Stimulated activated naive CD8-positive, alpha-beta T cell treated with anti-CD3 and anti-CD28 coated beads, Interleukin-15, Interleukin-2, amounts not matched to agents 100 U/mL and 50 U/mL, for 24 hours (primary cell): ENCODE data around the gene NFAM1.
A peak's percentile ranks its signal among the peaks of the same experiment; 100 is the strongest.

ENCODE experiments used
- ATAC-seq: fragments of 150-1000 bp; cut with Tn5 transposase; one replicate; pipeline ENCODE4 v1.10.0; 2021
- DNase-seq: peaks from one replicate; pipeline ENCODE4 v3.0.0; 2021

NFAM1 gene

DNA sequence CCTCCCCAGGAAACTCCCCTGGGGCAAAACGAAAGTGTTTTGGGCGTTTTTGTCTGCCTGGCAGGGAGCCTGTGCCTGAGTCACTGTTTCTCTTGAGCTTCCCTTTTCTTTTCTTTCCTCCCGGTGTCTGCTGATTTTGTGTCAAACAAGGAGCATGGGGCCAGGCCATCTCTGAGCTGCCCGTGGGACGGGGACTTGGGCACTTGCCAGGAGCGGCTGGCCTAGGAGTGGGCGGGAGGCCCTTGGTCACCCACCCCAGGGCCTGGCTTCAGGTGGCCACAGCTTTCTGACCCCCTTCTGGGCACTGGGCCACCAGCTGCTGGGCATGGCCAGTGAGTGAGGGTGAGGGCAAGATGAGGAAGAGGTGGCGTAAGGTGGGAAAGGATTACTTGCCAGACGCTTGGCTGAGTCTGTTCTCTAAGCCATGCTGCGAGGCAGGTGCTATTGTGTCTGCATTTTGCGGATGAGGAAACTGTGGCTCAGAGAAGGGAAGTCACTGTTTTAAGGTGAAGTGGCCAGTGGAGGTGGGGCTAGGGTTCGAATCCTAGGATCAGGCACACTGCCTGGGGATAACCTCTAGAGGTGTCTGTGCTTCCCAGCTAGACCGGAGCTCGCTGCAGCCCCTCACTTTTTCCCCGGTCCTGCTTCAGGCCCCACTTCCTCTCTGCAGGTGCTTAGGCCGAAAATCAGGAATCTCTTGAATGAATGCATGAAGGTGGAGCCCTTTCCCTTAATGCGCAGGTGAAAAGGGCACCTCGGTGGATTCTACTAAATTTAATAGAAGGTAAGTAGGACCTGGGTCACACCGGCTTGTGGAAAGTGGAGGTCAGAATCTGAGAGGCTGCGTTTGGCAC, 7.8 kb upstream of the NFAM1 start:
- DNase-seq: peak; percentile 15

GRCh38 chr22:42439021-42439567, 6.9 kb upstream of the NFAM1 start:
- ATAC-seq (no peak), DNase-seq (no peak)

More for the DNA sequence above, 7.8 kb upstream of the NFAM1 start:
- ATAC-seq: no peak

- no peak for DNase-seq
- no peak for ATAC-seq
These were observed 6.1 kb upstream of the NFAM1 start for GRCh38 chr22:42438293-42438650.

DNA sequence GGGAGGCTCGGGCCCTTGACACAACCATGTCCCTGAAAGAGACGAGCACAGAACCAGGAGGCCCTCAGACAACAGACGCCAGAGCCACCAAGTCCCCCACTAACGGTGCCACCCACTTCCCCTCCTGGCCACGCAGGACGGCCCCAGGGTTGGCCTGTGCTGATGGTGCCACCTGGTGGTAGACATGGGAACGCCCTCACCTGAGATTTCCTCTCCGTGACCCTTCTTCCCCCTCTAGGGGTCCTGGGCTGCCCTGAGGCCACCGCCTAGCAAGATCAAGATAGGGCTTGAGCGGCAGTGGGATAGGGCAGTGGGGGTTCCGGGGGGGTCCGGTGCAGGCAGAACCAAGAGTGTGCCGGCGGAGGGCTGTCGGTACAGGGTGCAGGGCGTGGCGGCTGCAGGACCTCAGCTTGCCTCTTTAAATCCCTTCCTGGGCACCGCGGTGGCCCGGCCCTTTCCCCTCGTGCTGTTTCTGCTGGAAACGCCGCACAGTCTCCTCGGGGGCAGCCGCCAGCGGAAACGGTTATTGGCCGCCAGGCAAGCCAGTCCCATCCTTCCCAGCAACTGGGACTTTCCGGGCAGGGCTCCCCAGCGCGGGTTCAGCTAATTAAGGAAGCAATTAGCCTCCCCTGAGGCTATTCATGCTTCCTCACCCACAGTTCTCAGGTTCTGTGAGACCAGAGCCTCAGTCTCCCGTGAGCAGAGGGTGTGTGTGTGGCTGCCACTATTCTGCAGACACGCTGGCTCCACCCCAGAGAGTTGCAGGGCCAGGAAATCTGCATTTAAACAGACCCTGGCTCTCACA, 5.5 kb upstream of the NFAM1 start:
- ATAC-seq (peak; percentile 83), DNase-seq (peak; percentile 85)

GRCh38 chr22:42436404-42436803, 4.2 kb upstream of the NFAM1 start:
- ATAC-seq: no peak

GRCh38 chr22:42434748-42435425, 2.7 kb upstream of the NFAM1 start:
- DNase-seq (no peak), ATAC-seq (no peak)

More at GRCh38 chr22:42436404-42436803, 4.2 kb upstream of the NFAM1 start:
- DNase-seq: no peak

DNA sequence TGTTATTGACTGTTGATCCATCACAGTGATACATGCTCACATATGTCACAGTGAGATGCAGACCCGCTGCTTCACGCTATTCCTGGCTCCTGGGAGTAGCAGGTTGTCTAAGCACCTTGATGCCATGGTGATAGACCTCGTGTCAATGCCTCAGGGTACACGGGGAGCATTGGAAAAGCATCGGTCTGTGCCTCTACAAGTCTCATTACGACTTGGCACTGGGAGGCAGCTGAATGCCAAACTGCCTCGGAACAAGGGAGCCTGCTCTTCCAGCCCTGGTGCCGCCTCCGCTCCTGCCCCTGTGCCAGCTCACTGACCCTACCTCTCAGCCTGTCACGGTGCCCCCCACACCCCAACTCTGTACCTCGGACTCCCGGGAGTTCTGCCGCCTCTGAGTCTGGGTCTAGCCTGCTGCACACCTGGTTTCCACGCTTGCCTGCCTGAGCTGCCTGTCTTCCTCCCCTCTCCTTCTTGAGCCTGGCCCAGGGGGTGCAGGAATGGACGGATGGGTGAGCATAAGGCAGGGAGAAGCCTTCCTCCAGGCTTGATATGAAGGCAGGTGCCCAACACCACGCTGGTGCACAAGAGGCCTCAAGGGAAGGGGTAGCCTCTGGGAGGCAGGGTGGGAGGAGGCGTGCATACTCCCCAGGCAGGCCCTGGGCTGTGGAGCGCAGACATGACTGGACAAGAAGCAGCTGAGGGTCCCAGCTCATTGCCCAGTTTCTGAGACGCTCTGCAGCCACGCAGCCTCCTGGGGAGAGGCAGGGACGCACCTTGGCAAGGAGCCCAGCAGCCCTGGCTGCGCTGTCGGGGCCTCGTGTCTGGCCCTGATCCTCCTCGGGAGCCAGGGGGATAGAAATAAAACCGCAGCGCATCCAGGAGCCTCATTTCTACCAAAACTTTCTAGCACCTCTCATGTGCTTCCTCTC, 1.8 kb upstream of the NFAM1 start:
- ATAC-seq (no peak), DNase-seq (no peak)

- no peak for DNase-seq
- ATAC-seq: no peak
These were observed 615 bp upstream of the NFAM1 start for GRCh38 chr22:42432818-42433217.

DNA sequence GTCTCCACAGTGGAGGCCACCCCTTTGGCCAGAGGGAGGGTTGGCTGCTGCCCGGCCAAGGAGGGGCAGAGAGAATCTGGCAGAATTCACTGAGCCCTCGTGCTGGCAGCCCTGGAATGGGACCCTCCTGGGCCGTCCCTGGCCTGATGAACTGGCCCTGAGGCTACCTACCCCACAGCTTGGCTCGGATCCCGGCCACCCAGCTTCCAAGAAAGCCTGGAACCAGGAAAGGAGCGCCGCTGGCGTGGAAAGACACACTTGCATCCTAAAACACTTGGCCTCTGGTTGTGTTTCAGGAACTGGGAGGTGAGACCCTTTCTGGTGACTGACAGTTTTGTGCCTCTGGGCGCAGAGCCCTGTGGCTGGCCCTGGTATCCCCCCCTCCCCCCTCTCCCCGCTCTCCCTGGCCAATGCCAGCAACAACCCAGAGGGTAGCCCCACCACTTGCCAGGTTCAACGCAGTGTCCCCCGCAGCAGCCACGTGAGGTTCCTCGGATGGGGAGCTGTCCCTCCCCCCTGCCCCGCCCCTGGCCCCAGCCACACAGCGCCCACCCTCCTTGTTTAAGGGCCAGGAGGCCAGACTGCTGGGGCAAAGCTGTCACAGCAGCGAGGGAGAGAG, 693 bp downstream of the NFAM1 start:
- no peak for DNase-seq
- ATAC-seq: no peak

DNA sequence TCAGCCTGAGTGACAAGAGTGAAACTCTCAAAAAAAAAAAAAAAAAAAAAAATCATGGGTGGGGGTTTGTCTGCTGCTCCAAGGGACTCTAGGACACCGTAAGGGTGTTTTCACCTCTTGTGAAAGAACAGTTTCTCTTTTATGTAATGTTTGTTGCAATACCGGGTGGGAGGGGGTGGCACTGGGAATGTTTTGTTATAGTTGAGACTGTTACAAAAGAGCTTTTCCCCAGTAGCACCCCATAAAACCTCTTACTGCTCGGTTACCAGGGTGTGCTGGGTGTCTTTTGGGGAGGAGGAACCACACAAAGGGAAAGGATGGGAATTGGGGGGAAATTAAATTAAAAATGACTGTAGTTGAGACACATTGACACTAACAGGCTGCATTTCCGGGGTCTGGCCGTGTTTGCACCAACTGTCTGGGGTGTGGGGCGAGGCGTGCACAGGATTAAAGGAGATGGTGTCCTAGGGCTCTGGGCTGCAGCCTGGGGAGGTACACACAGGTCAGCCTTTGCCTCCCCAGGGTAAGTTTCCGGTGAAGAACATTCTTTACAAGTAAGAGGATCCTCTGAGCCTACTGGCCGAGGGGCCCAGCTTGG, 1.6 kb downstream of the NFAM1 start:
- ATAC-seq (no peak), DNase-seq (no peak)

DNA sequence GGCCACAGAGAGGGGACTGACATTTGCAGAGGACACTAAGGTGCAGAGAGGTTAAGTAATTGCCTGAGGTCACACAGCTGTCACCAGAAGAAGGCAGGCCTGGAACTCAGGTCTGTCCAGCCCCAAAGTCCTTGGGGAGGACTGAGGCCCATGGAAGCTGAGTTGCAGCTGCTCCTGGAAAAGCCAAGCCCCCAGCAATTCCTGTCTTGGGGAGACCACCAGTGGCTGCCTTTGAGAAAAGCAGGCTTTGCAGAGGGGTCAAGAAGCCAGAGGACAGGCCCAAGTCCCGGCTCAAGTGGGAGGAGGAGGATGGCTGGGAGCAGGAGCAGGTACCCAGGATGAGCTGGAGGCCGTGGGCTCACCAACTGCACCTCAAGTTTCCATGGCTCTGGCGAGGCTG, 3.4 kb downstream of the NFAM1 start:
- no peak for ATAC-seq

DNA sequence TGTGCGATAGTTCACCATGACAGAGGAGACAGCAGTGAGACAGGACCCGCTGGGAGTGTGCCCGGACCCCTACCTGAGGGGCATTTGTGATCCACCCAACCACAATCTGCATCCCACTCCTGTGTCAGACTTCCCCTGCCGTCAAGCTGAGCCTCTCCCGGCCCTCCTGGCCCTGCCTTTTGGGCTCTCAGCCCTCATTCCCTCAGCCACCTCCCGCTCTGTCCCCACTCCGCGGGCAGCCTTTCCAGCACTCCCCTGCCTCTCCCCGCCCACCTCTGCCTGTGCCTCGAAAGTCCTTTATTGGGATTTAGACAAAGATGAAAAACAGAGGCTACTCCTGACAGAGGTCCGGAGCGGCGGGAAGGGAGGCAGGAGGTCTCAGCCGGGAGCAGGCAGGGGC, 4.2 kb downstream of the NFAM1 start:
- DNase-seq: no peak
- ATAC-seq: no peak

More for the DNA sequence above, 3.4 kb downstream of the NFAM1 start:
- DNase-seq: no peak

GRCh38 chr22:42427167-42427566, 5.0 kb downstream of the NFAM1 start:
- no peak for DNase-seq
- no peak for ATAC-seq

DNA sequence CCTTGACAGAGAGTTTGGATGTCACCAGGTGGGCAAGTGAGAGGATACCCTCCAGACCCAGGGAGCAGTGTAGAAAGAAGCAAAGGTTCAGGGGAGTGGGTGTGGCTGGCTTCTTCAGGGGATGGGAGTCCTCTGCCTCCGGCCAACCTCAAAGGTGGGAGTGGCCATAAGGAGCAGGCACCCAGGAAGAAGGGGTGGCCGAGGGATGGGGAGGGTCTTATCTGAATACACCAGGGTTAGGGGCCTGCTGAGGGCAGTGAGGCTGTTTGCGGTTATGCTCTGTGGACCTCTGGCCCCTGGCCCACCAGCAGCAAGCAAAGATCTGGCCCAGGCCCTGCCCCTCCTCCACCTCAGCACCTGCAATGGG, 6.2 kb downstream of the NFAM1 start:
- DNase-seq (no peak), ATAC-seq (no peak)

- ATAC-seq (no peak), DNase-seq (no peak)
These were observed 6.7 kb downstream of the NFAM1 start for GRCh38 chr22:42425337-42425988.

- no peak for ATAC-seq
- no peak for DNase-seq
These were observed 12.8 kb downstream of the NFAM1 start for GRCh38 chr22:42419243-42419881.

DNA sequence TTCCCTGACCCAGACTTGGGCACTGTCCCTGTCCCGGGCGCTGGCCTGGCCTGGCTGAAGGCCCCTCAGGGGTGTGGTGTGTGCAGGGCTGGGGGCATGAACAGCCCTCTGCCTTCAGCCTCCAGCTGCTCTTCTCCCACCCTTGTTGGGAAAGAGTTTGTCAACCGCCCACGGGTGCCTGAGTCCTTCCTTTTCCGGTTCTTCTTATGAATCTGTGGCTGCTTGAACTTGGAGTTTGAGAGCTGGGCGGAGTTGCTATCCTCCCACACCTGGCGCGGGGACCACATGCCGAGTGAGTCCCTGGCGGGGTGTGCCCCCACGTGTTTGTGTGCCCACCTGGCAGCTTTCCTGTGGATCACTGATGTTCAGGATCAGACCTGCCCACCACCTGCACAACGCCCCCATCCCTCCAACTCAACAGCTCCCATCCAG, 13.4 kb downstream of the NFAM1 start:
- no peak for ATAC-seq
- no peak for DNase-seq

GRCh38 chr22:42417645-42418305, 14.4 kb downstream of the NFAM1 start:
- ATAC-seq (no peak), DNase-seq (no peak)

DNA sequence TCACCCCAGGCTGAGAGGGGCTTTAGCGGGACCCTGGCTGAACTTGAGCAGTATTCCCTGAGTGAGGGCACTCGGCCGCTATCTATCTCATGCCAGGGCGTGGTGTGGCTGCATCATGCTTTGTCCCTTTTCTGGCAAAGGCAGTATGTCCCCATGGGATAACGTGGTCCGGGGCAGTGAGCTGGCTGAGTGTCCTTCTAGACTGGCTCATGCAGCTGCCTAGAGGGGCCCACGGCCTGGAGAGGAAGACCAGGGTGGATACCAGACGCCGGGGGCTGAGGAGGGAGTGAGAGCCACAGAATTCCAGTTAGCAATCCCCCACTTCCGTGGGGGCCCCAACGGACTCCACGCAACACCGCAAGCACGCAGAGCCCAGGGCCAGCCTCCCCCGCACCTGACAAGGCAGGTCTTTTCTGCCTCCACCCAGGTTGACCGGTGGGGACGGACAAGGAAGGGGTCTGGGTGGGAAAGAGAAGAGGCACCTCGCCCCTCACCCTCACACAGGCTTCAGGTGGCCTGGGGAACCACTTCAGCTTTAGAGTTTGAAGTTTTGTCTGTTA, 15.5 kb downstream of the NFAM1 start:
- DNase-seq (no peak), ATAC-seq (no peak)
